ENCODE measurements around the gene DDX23. TPM values are rescaled to one million over a fixed set of nuclear protein-coding genes. Genes with fewer than 3 reads are reported as not detected.

Gene DDX23
- polyA plus RNA-seq, 1 donor from 2014 or later = 96.5 TPM

DNA sequence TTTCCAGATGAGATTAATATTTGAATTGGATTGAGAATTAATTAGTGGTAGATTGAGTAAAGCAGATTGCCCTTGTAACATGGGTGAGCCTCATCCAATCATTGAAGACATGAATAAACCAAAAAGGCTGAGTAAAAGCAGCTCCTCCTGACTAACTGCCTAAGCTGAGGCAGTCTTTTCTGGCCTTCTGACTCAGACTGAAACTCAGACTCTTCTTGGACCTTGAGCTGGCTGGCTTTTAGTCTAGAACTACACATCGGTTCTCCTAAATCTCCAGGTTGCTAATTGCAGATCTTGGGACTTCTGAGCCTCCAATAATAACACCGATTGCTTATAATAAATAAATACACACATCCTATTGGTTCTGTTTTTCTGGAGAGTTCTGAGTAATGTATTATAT, 49.3 kb upstream of the DDX23 start (continued):
- no peak for TF ChIP-seq TAF1 (IDR thresholded peaks at IDR 0.05; ENCODE audit: low read depth)
- no peak for TF ChIP-seq MXI1 (conservative IDR thresholded peaks at IDR 0.05; ENCODE audit: poor library complexity, severe bottlenecking)
- TF ChIP-seq RAD21 (conservative IDR thresholded peaks at IDR 0.05) = no peak

DNA sequence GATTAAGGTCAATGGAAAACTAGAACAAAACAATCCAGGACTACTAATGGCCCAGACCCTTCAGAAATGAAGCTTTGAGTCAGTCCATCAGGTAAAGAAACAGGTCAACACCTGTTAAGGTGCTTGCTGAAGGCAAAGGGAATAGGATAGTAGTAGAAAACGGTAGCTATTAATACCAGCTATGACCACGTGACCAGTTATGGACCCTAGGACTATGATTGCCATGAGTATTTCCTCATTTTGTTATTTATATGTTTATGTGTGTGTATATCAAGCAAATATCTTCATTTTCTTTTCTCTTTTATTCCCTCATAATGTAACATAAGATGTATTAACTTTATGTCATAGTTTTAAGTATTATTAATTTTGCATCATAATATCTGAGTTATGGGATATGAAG, 47.7 kb upstream of the DDX23 start:
- H3F3A ChIP-seq (ENCODE audit: insufficient read depth, low read length, poor library complexity, severe bottlenecking) = no peaks in the 10 kb centered on the region
- H2AFZ ChIP-seq (ENCODE audit: low read depth, low read length) = no peak overlapping the region
- no peak overlapping the region for H3K27ac ChIP-seq (ENCODE audit: low read length)
- H4K20me1 ChIP-seq (ENCODE audit: insufficient read depth) = no peaks in the 10 kb centered on the region
- no peaks in the 10 kb centered on the region for H3K36me3 ChIP-seq (ENCODE audit: insufficient read depth, low read length)
- no peaks in the 10 kb centered on the region for H3K9me3 ChIP-seq (ENCODE audit: low read length)
- no peaks in the 10 kb centered on the region for H3K79me2 ChIP-seq (replicated peaks; ENCODE audit: insufficient read depth, low read length)
- no peak overlapping the region for H3K4me3 ChIP-seq (ENCODE audit: low read length)
- H3K9me2 ChIP-seq (ENCODE audit: insufficient read depth, low read length) = no peaks in the 10 kb centered on the region
- no peak overlapping the region for H3K9ac ChIP-seq (ENCODE audit: low read length)
- TF ChIP-seq MXI1 (conservative IDR thresholded peaks at IDR 0.05; ENCODE audit: poor library complexity, severe bottlenecking) (no peak), SMC3 (conservative IDR thresholded peaks at IDR 0.05; ENCODE audit: poor library complexity) (no peak), RAD21 (conservative IDR thresholded peaks at IDR 0.05) (no peak)
- TF ChIP-seq, protein P1, sequence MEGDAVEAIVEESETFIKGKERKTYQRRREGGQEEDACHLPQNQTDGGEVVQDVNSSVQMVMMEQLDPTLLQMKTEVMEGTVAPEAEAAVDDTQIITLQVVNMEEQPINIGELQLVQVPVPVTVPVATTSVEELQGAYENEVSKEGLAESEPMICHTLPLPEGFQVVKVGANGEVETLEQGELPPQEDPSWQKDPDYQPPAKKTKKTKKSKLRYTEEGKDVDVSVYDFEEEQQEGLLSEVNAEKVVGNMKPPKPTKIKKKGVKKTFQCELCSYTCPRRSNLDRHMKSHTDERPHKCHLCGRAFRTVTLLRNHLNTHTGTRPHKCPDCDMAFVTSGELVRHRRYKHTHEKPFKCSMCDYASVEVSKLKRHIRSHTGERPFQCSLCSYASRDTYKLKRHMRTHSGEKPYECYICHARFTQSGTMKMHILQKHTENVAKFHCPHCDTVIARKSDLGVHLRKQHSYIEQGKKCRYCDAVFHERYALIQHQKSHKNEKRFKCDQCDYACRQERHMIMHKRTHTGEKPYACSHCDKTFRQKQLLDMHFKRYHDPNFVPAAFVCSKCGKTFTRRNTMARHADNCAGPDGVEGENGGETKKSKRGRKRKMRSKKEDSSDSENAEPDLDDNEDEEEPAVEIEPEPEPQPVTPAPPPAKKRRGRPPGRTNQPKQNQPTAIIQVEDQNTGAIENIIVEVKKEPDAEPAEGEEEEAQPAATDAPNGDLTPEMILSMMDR (IDR thresholded peaks at IDR 0.05; ENCODE audit: poor library complexity, severe bottlenecking) = no peak
- TF ChIP-seq, protein P2, sequence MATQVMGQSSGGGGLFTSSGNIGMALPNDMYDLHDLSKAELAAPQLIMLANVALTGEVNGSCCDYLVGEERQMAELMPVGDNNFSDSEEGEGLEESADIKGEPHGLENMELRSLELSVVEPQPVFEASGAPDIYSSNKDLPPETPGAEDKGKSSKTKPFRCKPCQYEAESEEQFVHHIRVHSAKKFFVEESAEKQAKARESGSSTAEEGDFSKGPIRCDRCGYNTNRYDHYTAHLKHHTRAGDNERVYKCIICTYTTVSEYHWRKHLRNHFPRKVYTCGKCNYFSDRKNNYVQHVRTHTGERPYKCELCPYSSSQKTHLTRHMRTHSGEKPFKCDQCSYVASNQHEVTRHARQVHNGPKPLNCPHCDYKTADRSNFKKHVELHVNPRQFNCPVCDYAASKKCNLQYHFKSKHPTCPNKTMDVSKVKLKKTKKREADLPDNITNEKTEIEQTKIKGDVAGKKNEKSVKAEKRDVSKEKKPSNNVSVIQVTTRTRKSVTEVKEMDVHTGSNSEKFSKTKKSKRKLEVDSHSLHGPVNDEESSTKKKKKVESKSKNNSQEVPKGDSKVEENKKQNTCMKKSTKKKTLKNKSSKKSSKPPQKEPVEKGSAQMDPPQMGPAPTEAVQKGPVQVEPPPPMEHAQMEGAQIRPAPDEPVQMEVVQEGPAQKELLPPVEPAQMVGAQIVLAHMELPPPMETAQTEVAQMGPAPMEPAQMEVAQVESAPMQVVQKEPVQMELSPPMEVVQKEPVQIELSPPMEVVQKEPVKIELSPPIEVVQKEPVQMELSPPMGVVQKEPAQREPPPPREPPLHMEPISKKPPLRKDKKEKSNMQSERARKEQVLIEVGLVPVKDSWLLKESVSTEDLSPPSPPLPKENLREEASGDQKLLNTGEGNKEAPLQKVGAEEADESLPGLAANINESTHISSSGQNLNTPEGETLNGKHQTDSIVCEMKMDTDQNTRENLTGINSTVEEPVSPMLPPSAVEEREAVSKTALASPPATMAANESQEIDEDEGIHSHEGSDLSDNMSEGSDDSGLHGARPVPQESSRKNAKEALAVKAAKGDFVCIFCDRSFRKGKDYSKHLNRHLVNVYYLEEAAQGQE (IDR thresholded peaks at IDR 0.05; ENCODE audit: borderline replicate concordance) = no peak
- no peak overlapping the region for H3K4me2 ChIP-seq (ENCODE audit: low read length)
- H3K27me3 ChIP-seq (ENCODE audit: insufficient read depth, low read depth, low read length) = no peaks in the 10 kb centered on the region

DNA sequence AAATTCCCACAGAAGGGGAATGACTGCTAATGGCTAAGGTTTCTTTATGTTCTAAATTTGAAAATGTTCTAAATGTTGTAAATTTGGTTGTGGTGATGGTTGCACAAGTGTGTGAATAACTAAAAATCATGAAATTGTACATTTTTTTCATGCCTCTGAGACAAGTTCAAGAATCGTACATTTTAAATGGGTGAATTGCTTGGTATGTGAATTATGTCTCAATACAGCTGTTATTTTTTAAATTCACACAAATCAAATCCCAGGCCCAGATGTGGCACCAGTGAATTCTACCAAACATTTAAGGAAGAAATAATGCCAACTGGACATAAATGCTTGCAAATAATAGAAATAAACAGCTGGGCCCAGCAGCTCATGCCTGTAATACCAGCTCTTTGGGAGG, 42.3 kb upstream of the DDX23 start:
- no peak overlapping the region for H3K27ac ChIP-seq (ENCODE audit: low read length)

More for the DNA sequence above, 42.3 kb upstream of the DDX23 start:
- no peaks in the 10 kb centered on the region for H3K9me2 ChIP-seq (ENCODE audit: insufficient read depth, low read length)
- H3K9me3 ChIP-seq (ENCODE audit: low read length) = no peaks in the 10 kb centered on the region
- no peaks in the 10 kb centered on the region for H4K20me1 ChIP-seq (ENCODE audit: insufficient read depth)
- H3K4me2 ChIP-seq (ENCODE audit: low read length) = no peak overlapping the region
- H3K9ac ChIP-seq (ENCODE audit: low read length) = no peak overlapping the region
- H3K36me3 ChIP-seq (ENCODE audit: insufficient read depth, low read length) = no peaks in the 10 kb centered on the region
- H3K79me2 ChIP-seq (replicated peaks; ENCODE audit: insufficient read depth, low read length) = no peaks in the 10 kb centered on the region
- no peak overlapping the region for H3K4me3 ChIP-seq (ENCODE audit: low read length)
- no peak overlapping the region for H2AFZ ChIP-seq (ENCODE audit: low read depth, low read length)
- H3F3A ChIP-seq (ENCODE audit: insufficient read depth, low read length, poor library complexity, severe bottlenecking) = peaks cover 6% of the 10 kb centered on the region
- TF ChIP-seq RAD21 (conservative IDR thresholded peaks at IDR 0.05) (no peak), TAF1 (IDR thresholded peaks at IDR 0.05; ENCODE audit: low read depth) (no peak), POLR2AphosphoS5 (IDR thresholded peaks at IDR 0.05) (no peak), SMC3 (conservative IDR thresholded peaks at IDR 0.05; ENCODE audit: poor library complexity) (no peak), EP300 (conservative IDR thresholded peaks at IDR 0.05; ENCODE audit: poor library complexity, severe bottlenecking) (no peak), EZH2 (IDR thresholded peaks at IDR 0.05; ENCODE audit: borderline replicate concordance, insufficient read depth, low read length, poor library complexity, severe bottlenecking) (no peak)
- TF ChIP-seq, protein P1 (IDR thresholded peaks at IDR 0.05; ENCODE audit: poor library complexity, severe bottlenecking) = no peak
- TF ChIP-seq, protein P2 (IDR thresholded peaks at IDR 0.05; ENCODE audit: borderline replicate concordance) = no peak
- no peaks in the 10 kb centered on the region for H3K27me3 ChIP-seq (ENCODE audit: insufficient read depth, low read depth, low read length)
